HL-60/S4 (cell line): ENCODE data around the gene RABGAP1L.
"Not testable (repeated sequence)": the region's sequence is repeated elsewhere in the genome, so short reads cannot be mapped to it uniquely, and the experiment has no call there.

Source experiments
- in situ Hi-C: fragments of 300-500 bp; cut with MboI; formaldehyde crosslinking; loops from 2 replicates; pipeline ENCODE4 v1.14.3; 2022; ENCODE audit warnings: low sequenced_read_pairs

RABGAP1L gene

GRCh38 chr1:174276087-174276486, 116.8 kb downstream of the RABGAP1L start:
- in situ Hi-C loops: no loop called here

- in situ Hi-C loops: no loop called here
These were observed 124.7 kb downstream of the RABGAP1L start for GRCh38 chr1:174284052-174284451.

GRCh38 chr1:174286042-174286441, 126.7 kb downstream of the RABGAP1L start:
- in situ Hi-C loops: no loop called here

- in situ Hi-C loops: no loop called here
These were observed 130.5 kb downstream of the RABGAP1L start for GRCh38 chr1:174289644-174290310.

- in situ Hi-C loops: no loop called here
These were observed 131.7 kb downstream of the RABGAP1L start for GRCh38 chr1:174291059-174291458.

GRCh38 chr1:174296309-174296708, 137.0 kb downstream of the RABGAP1L start:
- in situ Hi-C loops: no loop called here

- in situ Hi-C loops: no loop called here
These were observed 138.0 kb downstream of the RABGAP1L start for GRCh38 chr1:174297351-174297750.

- in situ Hi-C loops: no loop called here
These were observed 142.2 kb downstream of the RABGAP1L start for GRCh38 chr1:174301295-174302077.

GRCh38 chr1:174308604-174309003, 149.3 kb downstream of the RABGAP1L start:
- in situ Hi-C loops: no loop called here

- in situ Hi-C loops: no loop called here
These were observed 150.2 kb downstream of the RABGAP1L start for GRCh38 chr1:174309490-174309889.

GRCh38 chr1:174314433-174314832, 155.1 kb downstream of the RABGAP1L start:
- in situ Hi-C loops: no loop called here

- in situ Hi-C loops: no loop called here
These were observed 155.9 kb downstream of the RABGAP1L start for GRCh38 chr1:174315239-174315638.

- in situ Hi-C loops: not testable (repeated sequence)
These were observed 161.6 kb downstream of the RABGAP1L start for GRCh38 chr1:174320897-174321296.

GRCh38 chr1:174322202-174322862, 163.0 kb downstream of the RABGAP1L start:
- in situ Hi-C loops: no loop called here

- in situ Hi-C loops: no loop called here
These were observed 165.2 kb downstream of the RABGAP1L start for GRCh38 chr1:174324493-174324892.

- in situ Hi-C loops: no loop called here
These were observed 165.6 kb downstream of the RABGAP1L start for GRCh38 chr1:174324939-174325338.

GRCh38 chr1:174326278-174326677, 167.0 kb downstream of the RABGAP1L start:
- in situ Hi-C loops: no loop called here

GRCh38 chr1:174333437-174333836, 174.1 kb downstream of the RABGAP1L start:
- in situ Hi-C loops: no loop called here

- in situ Hi-C loops: no loop called here
These were observed 177.8 kb downstream of the RABGAP1L start for GRCh38 chr1:174337000-174337681.

- in situ Hi-C loops: not testable (repeated sequence)
These were observed 181.1 kb downstream of the RABGAP1L start for GRCh38 chr1:174340404-174340803.

- in situ Hi-C loops: no loop called here
These were observed 184.8 kb downstream of the RABGAP1L start for GRCh38 chr1:174344162-174344561.
